WTC11 (cell line): ENCODE measurements around the gene ST6GALNAC2. TPM values are rescaled to one million over a fixed set of nuclear protein-coding genes. Genes with fewer than 3 reads are reported as not detected.
A peak's percentile ranks its signal among the peaks of the same experiment; 100 is the strongest.

ENCODE experiments used
- ARID4B ChIP-seq: sonication (generic); formaldehyde crosslinking; IDR thresholded peaks from 2 replicates; pipeline ENCODE4 v1.8.0; 2023; ENCODE audit warnings: missing genetic modification reagents, mild to moderate bottlenecking, borderline replicate concordance
- ATF2 ChIP-seq: sonication (generic); formaldehyde crosslinking; IDR thresholded peaks from 2 replicates; pipeline ENCODE4 v1.8.1; 2022; ENCODE audit warnings: low read depth, missing genetic modification reagents, borderline replicate concordance
- ATF3 ChIP-seq: sonication (generic); formaldehyde crosslinking; conservative IDR thresholded peaks from 2 replicates; pipeline ENCODE4 v1.8.1; 2022; ENCODE audit warnings: mild to moderate bottlenecking, missing genetic modification reagents
- ATF6 ChIP-seq: sonication (generic); formaldehyde crosslinking; IDR thresholded peaks from 2 replicates; pipeline ENCODE4 v1.8.1; 2023; ENCODE audit warnings: mild to moderate bottlenecking, missing genetic modification reagents
- FOXK1 ChIP-seq: sonication (generic); formaldehyde crosslinking; IDR thresholded peaks from 2 replicates; pipeline ENCODE4 v1.8.0; 2022; ENCODE audit warnings: mild to moderate bottlenecking, moderate library complexity, missing genetic modification reagents
- FOXP1 ChIP-seq: sonication (generic); formaldehyde crosslinking; IDR thresholded peaks from 2 replicates; pipeline ENCODE4 v1.8.0; 2022; ENCODE audit warnings: missing genetic modification reagents, mild to moderate bottlenecking, moderate library complexity, borderline replicate concordance
- GABPB1 ChIP-seq: sonication (generic); formaldehyde crosslinking; IDR thresholded peaks from 2 replicates; pipeline ENCODE4 v1.8.1; 2023; ENCODE audit warnings: mild to moderate bottlenecking, missing genetic modification reagents
- IRF2 ChIP-seq: sonication (generic); formaldehyde crosslinking; IDR thresholded peaks from 2 replicates; pipeline ENCODE4 v1.8.0; 2022; ENCODE audit warnings: low read depth, missing genetic modification reagents, borderline replicate concordance
- NFYB ChIP-seq: sonication (generic); formaldehyde crosslinking; conservative IDR thresholded peaks from 2 replicates; pipeline ENCODE4 v1.8.0; 2022; ENCODE audit warnings: low read depth, missing genetic modification reagents
- SP1 ChIP-seq: sonication (generic); formaldehyde crosslinking; conservative IDR thresholded peaks from 2 replicates; pipeline ENCODE4 v1.8.1; 2022; ENCODE audit warnings: missing genetic modification reagents
- TEAD1 ChIP-seq: sonication (generic); formaldehyde crosslinking; IDR thresholded peaks from 2 replicates; pipeline ENCODE4 v1.8.0; 2022; ENCODE audit warnings: mild to moderate bottlenecking, missing genetic modification reagents
- ZBTB43 ChIP-seq: sonication (generic); formaldehyde crosslinking; IDR thresholded peaks from 2 replicates; pipeline ENCODE4 v1.8.1; 2023; ENCODE audit warnings: mild to moderate bottlenecking, missing genetic modification reagents
- ZNF281 ChIP-seq: sonication (generic); formaldehyde crosslinking; IDR thresholded peaks from 2 replicates; pipeline ENCODE4 v1.8.0; 2023; ENCODE audit warnings: mild to moderate bottlenecking, missing genetic modification reagents
- ZNF317 ChIP-seq: sonication (generic); formaldehyde crosslinking; IDR thresholded peaks from 2 replicates; pipeline ENCODE4 v1.8.1; 2023; ENCODE audit warnings: low read depth, mild to moderate bottlenecking, moderate library complexity, missing genetic modification reagents, borderline replicate concordance
- ZSCAN18 ChIP-seq: fragments of 250-450 bp; sonication (Bioruptor Pico); IDR thresholded peaks from 2 replicates; pipeline ENCODE4 v2.1.2; 2022; ENCODE audit warnings: mild to moderate bottlenecking, moderate library complexity
- total RNA-seq: library from RNA; stranded (reverse); gene quantifications from 3 replicates; pipeline ENCODE4 v1.2.3, GENCODE V29; 2021

The ST6GALNAC2 gene
- total RNA-seq, 1 experiment from 2014 or later: not detected

- TF ChIP-seq ARID4B (CRISPR knock-in tag) (peak; percentile 66; the same call in 1 of the 2 replicates), FOXK1 (CRISPR knock-in tag) (peak; percentile 18; the same call in 1 of the 2 replicates), ZBTB43 (peak; percentile 50; the same call in 1 of the 2 replicates), GABPB1 (CRISPR knock-in tag) (no peak), ZSCAN18 (CRISPR knock-in tag) (no peak), ZNF317 (CRISPR knock-in tag) (no peak), NFYB (peak; percentile 86), ZNF281 (CRISPR knock-in tag) (peak; percentile 93), FOXP1 (CRISPR knock-in tag) (0 out of 2 replicates have a peak, but pooled peaks have one; percentile 51), TEAD1 (CRISPR knock-in tag) (peak; percentile 44; the same call in 1 of the 2 replicates), ATF2 (CRISPR knock-in tag) (peak; percentile 87; the same call in 1 of the 2 replicates), ATF3 (CRISPR knock-in tag) (no peak), ATF6 (CRISPR knock-in tag) (no peak), SP1 (CRISPR knock-in tag) (peak; percentile 82), IRF2 (CRISPR knock-in tag) (no peak)
Measured at GRCh38 chr17:76540381-76541300, 45.0 kb downstream of the ST6GALNAC2 start (continued).
